ENCODE measurements around the gene HIC1. TPM values are rescaled to one million over a fixed set of nuclear protein-coding genes. Genes with fewer than 3 reads are reported as not detected.

HIC1 gene
- total and polyA plus RNA-seq, 2 of the 4 experiments (the other 2 are of a cell fraction), result 10.4 to 23.0 TPM

GRCh38 chr17:2076087-2076984 lies 21.4 kb downstream of the HIC1 start:
- POLR2A ChIA-PET (ENCODE audit: unreplicated experiment), result no interaction called here
- WGBS, 2 experiments (ENCODE audit: extremely low coverage in 2 of 2, insufficient read length in 1 of 2), result 33% methylated on average over 3 of the region's 17 CpGs; no CpG with 5 or more reads in 1 of the 2 experiments
- no peak overlapping the region for H3K4me2 ChIP-seq (ENCODE audit: low read depth, low read length)
- TF ChIP-seq MAFK (IDR thresholded peaks at IDR 0.05; ENCODE audit: low read depth, low read length) (no peak), RAD21 (IDR thresholded peaks at IDR 0.05; ENCODE audit: low read length) (no peak), FOS (IDR thresholded peaks at IDR 0.05; ENCODE audit: low read depth, low read length) (no peak), MXI1 (IDR thresholded peaks at IDR 0.05; ENCODE audit: borderline replicate concordance, low read depth, low read length) (no peak), CEBPB (IDR thresholded peaks at IDR 0.05; ENCODE audit: low read depth, low read length) (no peak), BHLHE40 (IDR thresholded peaks at IDR 0.05; ENCODE audit: low read depth, low read length) (no peak), MAZ (IDR thresholded peaks at IDR 0.05; ENCODE audit: borderline replicate concordance, low read depth, low read length) (no peak), RCOR1 (IDR thresholded peaks at IDR 0.05; ENCODE audit: insufficient replicate concordance, low read length) (no peak), CTCF (conservative IDR thresholded peaks at IDR 0.05; ENCODE audit: low read depth, low read length) (no peak), CHD1 (IDR thresholded peaks at IDR 0.05; ENCODE audit: low read depth, low read length) (no peak), SMC3 (IDR thresholded peaks at IDR 0.05; ENCODE audit: low read depth, low read length) (no peak), RFX5 (IDR thresholded peaks at IDR 0.05; ENCODE audit: low read depth, low read length) (no peak), USF2 (IDR thresholded peaks at IDR 0.05; ENCODE audit: low read depth, low read length) (no peak), POLR2A (IDR thresholded peaks at IDR 0.05; ENCODE audit: low read depth, low read length) (no peak)

More at GRCh38 chr17:2076087-2076984, 21.4 kb downstream of the HIC1 start:
- Histone ChIP-seq H4K20me1 (ENCODE audit: insufficient read depth, low read length) (no peaks in the 10 kb centered on the region), H2BK20ac (ENCODE audit: low read depth, low read length) (peak overlapping the region; percentile 86), H3K23ac (ENCODE audit: low read depth, low read length) (peak overlapping the region; percentile 82), H2AK9ac (replicated peaks; ENCODE audit: low read depth, low read length, poor library complexity) (peak overlapping the region; percentile 96), H3K4me3 (ENCODE audit: insufficient read depth, low read depth, low read length) (no peak overlapping the region), H3K4me1 (ENCODE audit: control insufficient read depth, insufficient read depth, low read length) (peaks cover 29% of the 10 kb centered on the region), H3K56ac (ENCODE audit: extremely low read depth, insufficient read depth, low read length) (peak overlapping the region; percentile 58; the same call in 1 of the 2 replicates), H3K9ac (ENCODE audit: low read depth, low read length) (peak overlapping the region; percentile 30), H4K91ac (ENCODE audit: insufficient read depth, low read depth, low read length) (peak overlapping the region; percentile 85), H2BK5ac (ENCODE audit: low read depth, low read length, poor library complexity, severe bottlenecking) (peak overlapping the region; percentile 71), H3K4ac (ENCODE audit: low read depth, low read length) (peak overlapping the region; percentile 90), H2BK15ac (ENCODE audit: low read depth, low read length) (peak overlapping the region; percentile 96; the same call in 2 of the 3 replicates), H4K8ac (ENCODE audit: low read depth in 2 of 2, low read length in 2 of 2) (peak overlapping the region; percentile 86 to 91), H4K5ac (ENCODE audit: low read depth, low read length) (peak overlapping the region; percentile 91), H3K27ac (ENCODE audit: insufficient read depth, low read length) (peak overlapping the region; percentile 56), H3K79me1 (ENCODE audit: low read depth in 1 of 2, low read length in 2 of 2) (peaks cover 0 to 37% of the 10 kb centered on the region in 2 experiments), H3K9me1 (ENCODE audit: insufficient read depth, low read length) (peaks cover 14% of the 10 kb centered on the region), H2AK5ac (ENCODE audit: low read depth, low read length) (peak overlapping the region; percentile 96), H3K9me3 (ENCODE audit: control insufficient read depth, insufficient read depth, low read length) (no peaks in the 10 kb centered on the region), H3K36me3 (ENCODE audit: control insufficient read depth, insufficient read depth, low read length) (peaks cover 24% of the 10 kb centered on the region), H3K27me3 (ENCODE audit: control insufficient read depth, insufficient read depth, low read length) (no peaks in the 10 kb centered on the region), H3K18ac (ENCODE audit: low read depth, low read length) (peak overlapping the region; percentile 74), H3K14ac (replicated peaks; ENCODE audit: low read depth, low read length) (peak overlapping the region; percentile 93), H2AFZ (replicated peaks; ENCODE audit: low read length, poor library complexity) (peak overlapping the region; percentile 74), H2BK120ac (ENCODE audit: low read depth, low read length) (peak overlapping the region; percentile 91)
- intact Hi-C loops (cut with micrococcal nuclease) (no loop called here), dilution Hi-C loops (cut with HindIII; ENCODE audit: low sequenced_read_pairs, unreplicated experiment) (no loop called here), in situ Hi-C loops (cut with MboI; ENCODE audit: low sequenced_read_pairs) (no loop called here)
- DNase-seq, result peak; percentile 45
- CTCF ChIA-PET, result interaction anchor here (0.6 to 1.2 kb wide), 4 partner anchors 11 to 345 kb away, joined by 3 to 4 read pairs (median 3); no protein-coding TSS in a partner anchor
- no peak for ATAC-seq (ENCODE audit: low read depth)
- BruUV-seq (replicated peaks), result no TSS peak
